ELF-1 (cell line): Measurements from ENCODE around the gene KRT75.
A peak's percentile ranks its signal among the peaks of the same experiment; 100 is the strongest.
"Not testable (repeated sequence)": the region's sequence is repeated elsewhere in the genome, so short reads cannot be mapped to it uniquely, and the experiment has no call there.

Source experiments
- DNase-seq: peaks from one replicate; pipeline ENCODE4 v3.0.0-alpha.2; 2016; ENCODE audit warnings: low read depth, low spot score

KRT75 gene

DNA sequence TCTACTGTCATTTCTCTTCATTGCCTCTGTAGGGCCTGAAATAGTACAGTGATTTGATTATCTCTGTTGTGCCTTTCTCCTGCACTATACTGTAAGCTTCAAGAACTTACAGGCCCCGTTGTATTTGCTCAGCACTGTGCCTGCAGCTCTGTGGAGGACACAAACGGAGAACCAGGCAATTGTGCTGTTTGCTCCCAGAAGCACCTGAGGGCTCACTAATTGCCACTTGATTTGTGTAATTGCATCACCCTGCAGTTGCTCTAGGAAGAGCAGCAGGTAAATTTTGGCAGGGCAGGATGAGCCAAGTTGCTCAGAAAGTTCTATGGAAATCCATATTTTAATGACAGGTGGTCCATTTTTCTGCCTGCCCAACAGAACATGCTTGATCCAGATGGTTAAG is 16.4 kb downstream of the KRT75 start:
- DNase-seq, result peak; percentile 26

- DNase-seq, result no peak
These were observed 17.4 kb downstream of the KRT75 start for GRCh38 chr12:52416795-52417194.

- DNase-seq, result no peak
These were observed 18.1 kb downstream of the KRT75 start for GRCh38 chr12:52415870-52416750.

- no peak for DNase-seq
These were observed 19.2 kb downstream of the KRT75 start for GRCh38 chr12:52414936-52415335.

DNA sequence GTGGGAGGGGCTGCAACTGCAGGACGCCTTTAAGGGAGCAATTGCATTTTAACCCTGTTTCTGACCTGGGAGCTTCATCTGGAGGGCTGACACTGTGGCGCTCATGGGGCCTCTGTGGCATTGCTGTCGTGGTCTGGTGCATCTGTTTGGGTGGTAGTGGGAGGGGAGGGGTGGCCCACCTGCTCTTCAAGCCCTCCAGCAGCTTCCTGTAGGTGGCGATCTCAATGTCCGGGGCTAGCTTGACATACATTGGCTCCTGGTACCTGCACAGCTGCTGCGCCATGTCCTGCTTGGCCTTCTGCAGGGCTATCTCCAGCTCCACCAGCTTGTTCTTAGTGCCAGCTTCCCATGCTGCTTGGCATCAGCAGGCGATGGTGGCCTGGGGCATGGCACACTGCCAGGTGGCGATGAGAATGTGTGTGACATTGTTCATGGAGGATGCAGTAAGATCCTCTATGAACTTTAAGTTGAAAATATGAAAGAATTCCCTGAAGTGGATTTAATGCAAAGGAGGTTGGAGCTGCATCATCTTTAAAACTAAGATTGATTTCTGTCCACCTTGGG is 20.3 kb downstream of the KRT75 start:
- no peak for DNase-seq

GRCh38 chr12:52413202-52413601 is 21.0 kb downstream of the KRT75 start:
- DNase-seq, result no peak

DNA sequence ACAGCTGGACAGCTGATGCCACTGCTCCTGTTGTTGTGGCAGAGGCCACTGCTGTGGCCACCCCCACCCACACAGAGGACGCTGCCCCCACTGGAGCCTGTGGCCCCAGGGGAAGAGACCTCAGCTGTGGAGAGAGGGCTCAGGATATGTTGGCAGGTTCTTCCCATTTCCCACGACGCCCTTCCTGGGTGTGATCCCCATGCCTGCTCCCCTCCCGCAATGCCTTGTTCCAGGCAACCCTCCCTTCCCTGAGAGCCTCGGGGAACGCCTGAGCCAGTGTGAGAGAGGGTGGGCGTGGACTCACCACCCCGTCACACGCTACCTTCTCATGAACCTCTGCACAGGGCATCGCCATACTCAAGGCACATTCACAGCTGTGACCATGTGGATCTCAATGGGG is 22.4 kb downstream of the KRT75 start:
- DNase-seq, result no peak

DNA sequence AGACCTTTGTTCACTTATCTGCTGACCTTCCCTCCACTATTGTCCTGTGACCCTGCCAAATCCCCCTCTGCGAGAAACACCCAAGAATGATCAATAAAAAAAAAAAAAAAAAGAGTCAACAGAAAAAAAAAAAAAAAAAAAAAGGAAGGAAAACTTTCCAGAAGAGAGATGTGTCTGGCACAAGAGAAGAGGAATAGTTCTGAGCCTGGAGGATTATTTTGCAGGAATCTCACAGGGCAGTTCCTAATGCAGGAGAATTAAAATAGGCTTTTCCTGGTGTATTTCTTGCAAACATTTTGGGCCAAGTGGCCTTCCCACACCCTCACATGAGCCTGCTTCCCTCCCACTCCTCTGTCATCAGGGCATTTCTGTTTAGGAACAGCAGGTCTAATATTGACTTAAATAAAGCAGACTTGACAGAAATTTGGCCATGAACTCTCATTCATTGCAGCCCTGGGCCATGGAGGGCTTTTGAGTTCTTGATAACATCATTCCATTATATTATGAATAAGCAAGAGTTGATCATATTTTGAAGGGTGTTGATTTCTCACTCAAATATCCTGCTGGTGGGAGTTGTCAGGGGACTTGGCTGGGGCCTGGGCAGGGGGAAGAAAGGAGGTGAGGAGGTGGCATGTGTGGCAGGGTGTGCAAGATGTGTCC is 23.5 kb downstream of the KRT75 start:
- DNase-seq, result not testable (repeated sequence)

GRCh38 chr12:52407918-52408317 is 26.3 kb downstream of the KRT75 start:
- DNase-seq, result no peak

DNA sequence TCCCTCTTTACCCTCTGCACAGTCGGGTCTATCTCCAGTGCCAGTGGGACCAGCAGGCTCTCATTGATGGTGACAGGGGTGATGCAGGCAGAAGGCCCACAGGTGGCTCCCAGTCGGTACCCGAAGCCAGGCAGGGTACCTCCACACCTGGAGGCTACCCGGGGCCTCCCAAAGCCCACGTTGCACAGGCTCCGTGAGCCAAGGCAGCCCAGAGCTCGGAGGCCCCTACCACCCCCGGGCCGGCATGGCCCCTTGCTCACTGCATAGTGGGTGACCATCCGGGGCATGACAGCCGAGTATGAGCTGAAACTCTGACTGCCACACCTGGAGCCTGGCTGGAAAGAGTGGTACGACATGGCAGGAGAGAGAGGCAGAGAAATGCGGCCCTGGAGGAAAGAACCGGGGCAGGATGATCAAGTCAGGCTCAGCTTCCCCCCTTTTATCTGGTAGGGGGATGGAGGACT is 28.2 kb downstream of the KRT75 start, which contains the start of gene KRT82:
KRT82 (minus strand) TSS at position 414 of the 464 bp plus-strand sequence; CDS start at position 356, 58 bp downstream.
- DNase-seq, result no peak

GRCh38 chr12:52404951-52405350 is 29.2 kb downstream of the KRT75 start:
- DNase-seq, result no peak

DNA sequence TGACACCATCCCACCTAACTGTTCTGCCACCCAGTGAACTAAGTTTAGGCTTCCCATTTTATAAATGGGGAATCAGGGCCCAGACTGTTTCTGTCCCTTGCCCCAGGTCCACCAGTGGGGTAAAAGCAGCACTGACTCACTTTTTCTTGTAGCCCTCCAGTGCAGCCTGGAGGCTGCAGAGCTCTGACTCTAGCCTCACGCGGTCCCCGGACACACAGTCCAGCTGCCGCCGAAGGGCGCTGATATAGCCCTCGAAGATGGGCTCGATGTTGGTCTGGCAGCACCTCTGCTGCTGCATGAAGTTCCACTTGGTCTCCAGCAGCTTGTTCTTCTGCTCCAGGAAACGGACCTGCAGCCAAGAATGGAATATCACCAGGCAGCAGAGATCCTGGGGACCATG is 30.6 kb downstream of the KRT75 start:
- DNase-seq, result no peak

- peak; percentile 28 for DNase-seq
These were observed 31.2 kb downstream of the KRT75 start for GRCh38 chr12:52402873-52403540.

DNA sequence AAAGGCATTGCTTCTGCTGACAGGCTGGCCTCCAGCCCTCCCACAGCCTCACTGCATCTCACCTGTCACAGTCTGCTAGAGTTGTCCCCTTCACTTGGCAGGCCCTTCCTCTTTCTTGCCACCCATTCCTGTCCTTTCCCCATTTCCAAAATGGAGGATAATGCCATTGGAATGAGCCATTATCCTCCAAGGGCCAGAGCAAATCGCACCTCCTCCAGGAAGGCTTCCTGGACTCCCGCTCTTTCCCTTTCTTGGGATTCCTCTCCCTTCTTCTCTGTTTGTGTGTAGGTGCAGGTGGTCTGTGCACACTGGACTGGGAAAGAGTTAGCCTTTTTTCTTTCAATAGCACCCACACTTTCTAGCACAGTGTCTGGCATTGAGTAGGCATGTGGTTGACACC is 31.8 kb downstream of the KRT75 start:
- no peak for DNase-seq

DNA sequence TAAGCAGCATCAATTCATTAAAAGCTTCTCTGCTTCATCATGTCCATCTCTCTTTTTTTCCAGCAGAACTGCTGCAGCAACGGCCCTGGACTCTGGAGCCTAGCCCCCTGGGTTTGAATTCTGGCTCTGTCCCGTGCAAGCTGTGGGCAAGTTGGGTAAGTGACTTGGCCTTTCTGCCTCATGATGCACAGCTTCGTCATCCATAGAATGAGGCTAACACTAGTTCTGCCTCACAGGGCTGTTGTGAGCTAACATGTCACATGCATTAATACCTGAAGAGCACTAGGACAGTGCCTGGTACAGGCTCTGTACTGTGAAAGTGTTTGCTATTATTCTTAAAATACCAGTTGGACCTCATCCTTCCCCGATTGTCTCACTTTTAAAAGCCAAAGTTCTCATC is 32.2 kb downstream of the KRT75 start:
- DNase-seq, result no peak

DNA sequence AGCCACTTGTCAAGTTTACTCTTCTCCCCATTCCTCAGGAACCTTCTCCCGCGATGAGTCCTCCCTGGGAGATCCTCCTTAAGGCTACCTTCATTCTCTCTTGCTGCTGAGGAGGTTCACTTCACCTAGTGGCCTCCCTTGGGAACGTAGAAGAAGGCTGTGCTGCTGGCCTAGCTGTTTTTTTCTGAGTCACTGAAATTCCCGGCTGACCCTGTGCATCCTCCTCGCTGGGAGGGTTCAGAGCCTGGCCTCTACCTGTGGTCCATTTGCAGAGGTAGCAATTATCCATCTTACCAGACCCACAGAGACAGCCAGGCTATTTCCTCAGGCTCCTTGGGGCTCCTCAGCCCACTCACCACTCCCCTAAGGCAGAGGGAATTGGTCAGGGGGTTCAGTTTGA is 32.6 kb downstream of the KRT75 start:
- DNase-seq, result no peak

GRCh38 chr12:52400906-52401305 is 33.3 kb downstream of the KRT75 start:
- DNase-seq, result no peak

GRCh38 chr12:52399756-52400155 is 34.4 kb downstream of the KRT75 start:
- DNase-seq, result no peak

- no peak for DNase-seq
These were observed 36.0 kb downstream of the KRT75 start for GRCh38 chr12:52398176-52398575.

- no peak for DNase-seq
These were observed 37.5 kb downstream of the KRT75 start for GRCh38 chr12:52396656-52397055.

DNA sequence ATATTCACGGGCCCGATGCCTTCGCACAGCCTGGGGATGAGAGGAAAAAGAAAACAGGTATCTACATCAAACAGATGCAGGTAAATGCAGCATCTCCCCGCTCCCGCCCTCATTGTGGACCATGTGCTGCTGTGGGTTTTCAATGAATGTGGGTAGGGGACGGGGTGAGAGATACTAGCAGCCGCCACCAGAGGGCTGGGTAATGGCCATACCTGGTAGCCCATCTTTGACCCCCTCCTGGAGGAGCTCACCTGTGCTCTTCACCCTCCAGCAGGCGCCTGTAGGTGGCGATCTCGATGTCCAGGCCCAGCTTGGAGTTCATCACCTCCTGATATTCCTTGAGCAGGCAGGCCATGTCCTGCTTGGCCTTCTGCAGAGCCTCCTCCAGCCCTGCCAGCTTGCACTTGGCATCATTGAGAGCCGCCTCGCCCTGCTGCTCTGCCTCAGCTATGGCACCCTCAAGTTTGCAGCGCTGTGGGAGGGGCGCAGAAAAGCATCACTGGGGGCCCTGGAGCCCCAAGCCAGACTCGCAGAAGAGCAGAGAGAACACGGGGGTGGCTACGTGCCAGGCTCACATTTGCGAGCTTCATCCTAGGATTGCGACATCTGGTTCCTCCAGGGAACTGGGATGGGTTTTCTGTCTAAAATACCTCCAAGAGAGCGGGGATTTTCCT is 38.3 kb downstream of the KRT75 start:
- DNase-seq, result peak; percentile 92
